ENCODE data around the gene MOB3B. TPM values are rescaled to one million over a fixed set of nuclear protein-coding genes. Genes with fewer than 3 reads are reported as not detected.

MOB3B gene
- total RNA-seq, 1 donor: 0.43 TPM

DNA sequence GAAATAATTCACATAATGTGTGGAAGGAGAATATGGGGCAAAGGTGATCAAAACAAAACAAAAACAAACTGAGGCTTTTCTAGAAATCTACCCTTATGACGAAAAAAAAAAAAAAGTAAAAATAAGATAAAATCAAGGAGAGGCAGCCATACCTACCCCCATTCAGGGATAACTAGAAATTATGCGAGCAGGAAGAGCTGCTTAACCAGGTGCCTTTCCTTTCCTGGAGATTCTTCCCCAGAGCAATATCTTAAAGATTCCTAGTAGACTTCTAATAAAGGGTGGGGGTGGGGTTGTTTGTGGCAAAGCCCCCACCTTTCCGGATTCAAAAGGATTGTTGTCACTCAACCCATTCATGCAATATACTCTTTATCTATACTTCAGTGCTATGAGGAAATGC is 117.5 kb downstream of the MOB3B start:
- no peak for DNase-seq (ENCODE audit: low read depth)
- no peak overlapping the region for H3K4me3 ChIP-seq (ENCODE audit: low read depth, low read length)

DNA sequence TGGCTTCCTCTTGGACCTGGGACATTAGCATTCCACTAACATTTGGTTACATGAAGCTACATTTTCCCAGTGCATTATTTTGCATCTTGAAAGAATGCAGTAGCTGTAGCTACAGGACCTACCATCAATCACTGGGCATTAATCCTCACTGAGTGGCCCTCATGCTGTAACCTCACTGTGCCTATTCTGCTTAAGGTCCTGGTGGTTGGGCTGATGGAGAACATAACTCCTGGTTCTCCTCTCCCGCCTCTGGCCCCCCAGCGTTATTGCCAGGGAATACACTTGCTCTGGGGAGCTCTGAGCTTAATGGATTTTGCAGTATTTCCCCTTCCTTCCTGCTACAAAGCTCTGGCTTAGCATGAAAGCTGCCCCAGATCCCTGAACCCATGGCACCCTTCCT is 121.1 kb downstream of the MOB3B start:
- TF ChIP-seq, protein P1, sequence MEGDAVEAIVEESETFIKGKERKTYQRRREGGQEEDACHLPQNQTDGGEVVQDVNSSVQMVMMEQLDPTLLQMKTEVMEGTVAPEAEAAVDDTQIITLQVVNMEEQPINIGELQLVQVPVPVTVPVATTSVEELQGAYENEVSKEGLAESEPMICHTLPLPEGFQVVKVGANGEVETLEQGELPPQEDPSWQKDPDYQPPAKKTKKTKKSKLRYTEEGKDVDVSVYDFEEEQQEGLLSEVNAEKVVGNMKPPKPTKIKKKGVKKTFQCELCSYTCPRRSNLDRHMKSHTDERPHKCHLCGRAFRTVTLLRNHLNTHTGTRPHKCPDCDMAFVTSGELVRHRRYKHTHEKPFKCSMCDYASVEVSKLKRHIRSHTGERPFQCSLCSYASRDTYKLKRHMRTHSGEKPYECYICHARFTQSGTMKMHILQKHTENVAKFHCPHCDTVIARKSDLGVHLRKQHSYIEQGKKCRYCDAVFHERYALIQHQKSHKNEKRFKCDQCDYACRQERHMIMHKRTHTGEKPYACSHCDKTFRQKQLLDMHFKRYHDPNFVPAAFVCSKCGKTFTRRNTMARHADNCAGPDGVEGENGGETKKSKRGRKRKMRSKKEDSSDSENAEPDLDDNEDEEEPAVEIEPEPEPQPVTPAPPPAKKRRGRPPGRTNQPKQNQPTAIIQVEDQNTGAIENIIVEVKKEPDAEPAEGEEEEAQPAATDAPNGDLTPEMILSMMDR (IDR thresholded peaks at IDR 0.05; ENCODE audit: insufficient read depth, low read depth, low read length): no peak
- no peak for DNase-seq (ENCODE audit: low read depth)
- H3K4me3 ChIP-seq (ENCODE audit: low read depth, low read length): no peak overlapping the region

More for the DNA sequence above, 117.5 kb downstream of the MOB3B start:
- TF ChIP-seq, protein P1 (IDR thresholded peaks at IDR 0.05; ENCODE audit: insufficient read depth, low read depth, low read length): no peak

DNA sequence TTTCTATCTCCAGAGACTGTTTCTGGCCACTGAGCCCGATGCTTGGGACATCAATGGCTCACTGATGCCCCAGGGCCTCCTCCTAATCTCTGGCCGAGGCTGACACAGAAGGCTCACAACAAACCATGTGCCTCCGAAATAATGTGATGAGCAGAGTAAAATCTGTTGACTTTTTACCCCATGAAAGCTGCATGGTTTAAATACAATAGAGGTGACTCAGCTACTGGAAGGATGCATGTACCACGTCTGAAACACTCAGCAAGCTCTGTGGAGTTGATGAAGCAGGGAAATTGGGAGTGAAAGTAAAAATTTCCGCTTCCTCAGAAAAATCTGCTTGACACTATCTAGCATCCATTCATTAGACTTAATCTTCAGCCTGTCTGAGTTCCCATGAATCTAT is 121.6 kb downstream of the MOB3B start:
- DNase-seq (ENCODE audit: low read depth): peak; percentile 50
- no peak overlapping the region for H3K4me3 ChIP-seq (ENCODE audit: low read depth, low read length)
- TF ChIP-seq, protein P1 (IDR thresholded peaks at IDR 0.05; ENCODE audit: insufficient read depth, low read depth, low read length): no peak

DNA sequence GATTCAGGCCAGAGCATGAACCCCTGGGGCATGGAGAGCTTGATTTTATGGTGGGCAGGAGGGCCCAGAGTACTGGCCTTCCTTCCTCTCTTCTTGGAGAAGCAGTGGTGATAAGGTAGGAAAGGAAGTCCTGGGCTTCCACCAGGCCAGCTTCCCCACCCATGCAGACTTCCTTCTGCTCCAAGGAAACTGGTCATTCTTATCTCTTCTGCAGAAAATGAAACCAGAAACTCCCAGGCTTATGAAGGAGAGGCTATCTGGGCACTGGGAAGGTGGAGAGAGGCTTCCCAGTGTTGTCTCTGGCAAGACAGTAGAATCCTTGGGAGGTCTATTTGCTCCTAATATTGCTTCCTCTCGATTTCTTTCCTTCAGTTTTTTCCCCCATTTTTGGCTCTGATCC is 122.1 kb downstream of the MOB3B start:
- no peak for DNase-seq (ENCODE audit: low read depth)
- TF ChIP-seq, protein P1 (IDR thresholded peaks at IDR 0.05; ENCODE audit: insufficient read depth, low read depth, low read length): no peak
- H3K4me3 ChIP-seq (ENCODE audit: low read depth, low read length): no peak overlapping the region

DNA sequence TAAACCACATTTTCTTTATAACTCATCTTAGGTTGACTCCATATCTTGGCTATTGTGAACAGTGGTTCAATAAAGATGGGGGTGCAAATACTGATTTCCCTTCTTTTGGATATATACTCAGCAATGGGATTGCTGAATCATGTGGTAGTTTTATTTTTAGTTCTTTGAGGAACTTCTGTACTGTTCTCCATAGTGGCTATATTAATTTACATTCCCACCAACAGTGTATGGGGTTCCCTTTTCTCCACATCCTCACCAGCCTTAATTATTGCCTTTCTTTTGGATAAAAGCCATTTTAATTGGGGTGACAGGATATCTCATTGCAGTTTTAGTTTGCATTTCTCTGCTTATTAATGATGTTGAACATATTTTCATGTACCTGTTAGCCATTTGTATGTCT is 125.0 kb downstream of the MOB3B start:
- DNase-seq (ENCODE audit: low read depth): no peak
- no peak overlapping the region for H3K4me3 ChIP-seq (ENCODE audit: low read depth, low read length)
- TF ChIP-seq, protein P1 (IDR thresholded peaks at IDR 0.05; ENCODE audit: insufficient read depth, low read depth, low read length): no peak

DNA sequence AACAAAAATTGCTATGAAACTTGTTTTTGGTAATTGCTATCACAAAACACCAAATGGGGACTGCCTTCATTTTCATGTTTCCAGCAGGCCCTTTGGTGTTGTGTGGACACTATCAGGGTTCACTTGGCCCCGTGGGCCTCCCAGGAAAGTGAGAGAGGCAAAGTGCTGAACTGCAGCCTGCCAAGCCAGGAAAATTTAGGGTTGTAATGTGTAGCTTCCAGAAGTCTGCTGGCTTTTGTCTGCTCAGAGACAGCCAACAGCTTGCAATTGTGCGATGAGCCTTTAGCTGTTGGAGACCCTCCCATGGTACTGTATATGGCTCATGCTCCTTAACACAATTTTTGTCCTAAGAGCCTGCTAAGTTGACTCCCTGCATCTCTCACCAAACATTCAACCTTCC is 127.0 kb downstream of the MOB3B start:
- TF ChIP-seq, protein P1 (IDR thresholded peaks at IDR 0.05; ENCODE audit: insufficient read depth, low read depth, low read length): no peak
- no peak for DNase-seq (ENCODE audit: low read depth)
- H3K4me3 ChIP-seq (ENCODE audit: low read depth, low read length): no peak overlapping the region

DNA sequence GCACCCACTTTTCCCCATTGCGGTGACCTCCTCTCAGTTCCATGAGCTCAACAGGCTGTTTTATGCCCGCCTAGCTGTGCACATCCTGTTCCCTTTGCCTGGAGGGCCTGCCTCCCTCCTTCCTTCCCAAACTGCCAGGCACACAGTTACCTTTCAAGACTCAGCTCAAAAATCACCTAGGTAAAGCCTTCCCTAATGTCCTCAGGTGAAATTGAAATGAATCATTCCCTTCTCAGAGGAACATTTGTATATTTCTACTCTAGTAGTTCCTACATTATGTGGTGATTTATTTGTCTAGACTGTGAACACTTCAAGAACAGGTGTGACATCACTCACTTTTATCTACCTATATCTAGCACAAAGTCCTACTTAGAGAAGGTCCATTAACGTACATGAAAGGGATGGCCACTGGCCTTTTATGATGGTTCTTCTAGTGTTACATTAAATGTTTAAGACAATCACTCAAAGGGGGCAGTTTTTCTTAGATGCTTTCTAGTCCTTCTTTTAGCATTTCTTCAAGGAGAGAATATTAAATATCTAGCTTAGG is 129.2 kb downstream of the MOB3B start:
- H3K4me3 ChIP-seq (ENCODE audit: low read depth, low read length): no peak overlapping the region
- TF ChIP-seq, protein P1 (IDR thresholded peaks at IDR 0.05; ENCODE audit: insufficient read depth, low read depth, low read length): no peak
- DNase-seq (ENCODE audit: low read depth): no peak

Data from fibroblast of villous mesenchyme (primary cell).